ENCODE data around the gene TJP1. TPM values are rescaled to one million over a fixed set of nuclear protein-coding genes. Genes with fewer than 3 reads are reported as not detected.
"Not testable (repeated sequence)": the region's sequence is repeated elsewhere in the genome, so short reads cannot be mapped to it uniquely, and the experiment has no call there.

Gene TJP1
- polyA plus RNA-seq, 5 donors: 76.5 to 119 (median 114) TPM

GRCh38 chr15:29802411-29802810 lies 19.9 kb downstream of the TJP1 start:
- DNase-seq: no peak

- no peak for DNase-seq
Observed at GRCh38 chr15:29800491-29801366, 21.5 kb downstream of the TJP1 start.

- DNase-seq: no peak
Observed at GRCh38 chr15:29799859-29800258, 22.4 kb downstream of the TJP1 start.

GRCh38 chr15:29795610-29796009 lies 26.7 kb downstream of the TJP1 start:
- no peak for DNase-seq

GRCh38 chr15:29792426-29793159 lies 29.7 kb downstream of the TJP1 start:
- DNase-seq: no peak

- DNase-seq: no peak
Observed at GRCh38 chr15:29790607-29791006, 31.7 kb downstream of the TJP1 start.

- DNase-seq: no peak
Observed at GRCh38 chr15:29789871-29790270, 32.4 kb downstream of the TJP1 start.

- no peak for DNase-seq
Observed at GRCh38 chr15:29788433-29789034, 33.7 kb downstream of the TJP1 start.

- DNase-seq: no peak
Observed at GRCh38 chr15:29787767-29788166, 34.5 kb downstream of the TJP1 start.

- no peak for DNase-seq
Observed at GRCh38 chr15:29785642-29786041, 36.6 kb downstream of the TJP1 start.

- DNase-seq: no peak
Observed at GRCh38 chr15:29785136-29785535, 37.1 kb downstream of the TJP1 start.

- DNase-seq: no peak
Observed at GRCh38 chr15:29784413-29784812, 37.9 kb downstream of the TJP1 start.

GRCh38 chr15:29782816-29783215 lies 39.5 kb downstream of the TJP1 start:
- not testable (repeated sequence) for DNase-seq

- no peak for DNase-seq
Observed at GRCh38 chr15:29778382-29778781, 43.9 kb downstream of the TJP1 start.

GRCh38 chr15:29776859-29777258 lies 45.4 kb downstream of the TJP1 start:
- no peak for DNase-seq

- no peak for DNase-seq
Observed at GRCh38 chr15:29774900-29775299, 47.4 kb downstream of the TJP1 start.

- DNase-seq: no peak
Observed at GRCh38 chr15:29773816-29774215, 48.5 kb downstream of the TJP1 start.

GRCh38 chr15:29773000-29773399 lies 49.3 kb downstream of the TJP1 start:
- DNase-seq: no peak

- DNase-seq: no peak
Observed at GRCh38 chr15:29770796-29771195, 51.5 kb downstream of the TJP1 start.

GRCh38 chr15:29765898-29766527 lies 56.3 kb downstream of the TJP1 start:
- DNase-seq: no peak

GRCh38 chr15:29765234-29765841 lies 56.9 kb downstream of the TJP1 start:
- no peak for DNase-seq

GRCh38 chr15:29759596-29759995 lies 62.7 kb downstream of the TJP1 start:
- no peak for DNase-seq

Measured in right lung (tissue), 5 donors.